ENCODE results near the gene GP2.

GP2 gene

DNA sequence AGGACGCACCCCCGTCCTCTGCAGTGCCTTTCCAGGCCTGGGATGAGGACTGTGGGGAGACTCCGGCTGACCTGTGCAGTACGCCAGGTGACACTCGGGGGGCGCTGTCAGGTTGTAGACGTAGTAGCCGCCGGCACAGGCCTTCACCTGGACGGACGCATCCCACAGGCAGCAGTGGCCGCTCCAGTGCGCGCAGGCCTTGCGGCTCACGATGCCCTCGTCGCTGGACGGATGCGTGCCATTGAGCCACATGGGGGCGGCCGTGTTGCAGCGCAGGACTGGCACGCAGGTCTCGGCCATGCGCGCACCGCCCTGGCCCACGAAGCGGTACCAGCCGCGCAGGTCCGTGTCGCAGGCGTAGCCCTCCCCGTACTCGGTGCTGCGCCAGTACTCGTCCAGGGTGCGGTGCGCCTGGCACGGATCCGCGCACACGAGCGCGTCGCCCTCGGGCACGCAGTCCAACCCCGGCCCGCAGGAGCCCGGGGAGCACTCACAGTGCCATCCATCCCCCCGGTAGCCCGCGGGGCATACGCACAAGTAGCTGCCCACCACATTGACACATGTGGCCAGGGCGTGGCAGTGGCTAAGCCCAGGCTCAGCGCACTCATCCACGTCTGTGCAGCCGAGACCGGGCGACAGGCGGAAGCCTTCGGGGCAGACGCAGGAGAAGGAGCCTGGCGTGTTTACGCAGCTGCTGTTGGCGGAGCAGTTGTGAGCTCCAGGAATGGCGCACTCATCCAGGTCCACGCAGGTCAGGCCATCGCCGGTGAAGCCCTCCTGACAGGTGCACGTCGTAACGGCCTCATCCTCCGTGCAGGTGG lies 21.3 kb upstream of the GP2 start:
- H4K20me1 ChIP-seq (ENCODE audit: insufficient read depth, low read length), result no peaks in the 10 kb centered on the region
- H3K36me3 ChIP-seq (ENCODE audit: insufficient read depth, low read length), result no peaks in the 10 kb centered on the region
- no peak for TF ChIP-seq EZH2 (IDR thresholded peaks at IDR 0.05; ENCODE audit: borderline replicate concordance, low read length)
- TF ChIP-seq, protein P1, sequence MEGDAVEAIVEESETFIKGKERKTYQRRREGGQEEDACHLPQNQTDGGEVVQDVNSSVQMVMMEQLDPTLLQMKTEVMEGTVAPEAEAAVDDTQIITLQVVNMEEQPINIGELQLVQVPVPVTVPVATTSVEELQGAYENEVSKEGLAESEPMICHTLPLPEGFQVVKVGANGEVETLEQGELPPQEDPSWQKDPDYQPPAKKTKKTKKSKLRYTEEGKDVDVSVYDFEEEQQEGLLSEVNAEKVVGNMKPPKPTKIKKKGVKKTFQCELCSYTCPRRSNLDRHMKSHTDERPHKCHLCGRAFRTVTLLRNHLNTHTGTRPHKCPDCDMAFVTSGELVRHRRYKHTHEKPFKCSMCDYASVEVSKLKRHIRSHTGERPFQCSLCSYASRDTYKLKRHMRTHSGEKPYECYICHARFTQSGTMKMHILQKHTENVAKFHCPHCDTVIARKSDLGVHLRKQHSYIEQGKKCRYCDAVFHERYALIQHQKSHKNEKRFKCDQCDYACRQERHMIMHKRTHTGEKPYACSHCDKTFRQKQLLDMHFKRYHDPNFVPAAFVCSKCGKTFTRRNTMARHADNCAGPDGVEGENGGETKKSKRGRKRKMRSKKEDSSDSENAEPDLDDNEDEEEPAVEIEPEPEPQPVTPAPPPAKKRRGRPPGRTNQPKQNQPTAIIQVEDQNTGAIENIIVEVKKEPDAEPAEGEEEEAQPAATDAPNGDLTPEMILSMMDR (IDR thresholded peaks at IDR 0.05; ENCODE audit: low read length), result no peak
- no peaks in the 10 kb centered on the region for H3K9me2 ChIP-seq (ENCODE audit: low read depth, low read length)
- H3F3A ChIP-seq (ENCODE audit: insufficient read depth, low read length), result no peaks in the 10 kb centered on the region
- H2AFZ ChIP-seq (ENCODE audit: low read length), result no peak overlapping the region
- H3K9me3 ChIP-seq (ENCODE audit: low read length), result no peaks in the 10 kb centered on the region
- H3K4me1 ChIP-seq (ENCODE audit: insufficient read depth, low read length, severe bottlenecking), result no peaks in the 10 kb centered on the region
- H3K9ac ChIP-seq (ENCODE audit: low read length), result no peak overlapping the region
- no peak overlapping the region for H3K27ac ChIP-seq (ENCODE audit: low read depth, low read length, poor library complexity, severe bottlenecking)
- no peaks in the 10 kb centered on the region for H3K27me3 ChIP-seq (ENCODE audit: insufficient read depth, low read length)
- H3K79me2 ChIP-seq (ENCODE audit: insufficient read depth, low read length), result no peaks in the 10 kb centered on the region
- no peak overlapping the region for H3K4me3 ChIP-seq (ENCODE audit: low read depth, low read length, poor library complexity, severe bottlenecking)
- no peak overlapping the region for H3K4me2 ChIP-seq (ENCODE audit: low read length)

DNA sequence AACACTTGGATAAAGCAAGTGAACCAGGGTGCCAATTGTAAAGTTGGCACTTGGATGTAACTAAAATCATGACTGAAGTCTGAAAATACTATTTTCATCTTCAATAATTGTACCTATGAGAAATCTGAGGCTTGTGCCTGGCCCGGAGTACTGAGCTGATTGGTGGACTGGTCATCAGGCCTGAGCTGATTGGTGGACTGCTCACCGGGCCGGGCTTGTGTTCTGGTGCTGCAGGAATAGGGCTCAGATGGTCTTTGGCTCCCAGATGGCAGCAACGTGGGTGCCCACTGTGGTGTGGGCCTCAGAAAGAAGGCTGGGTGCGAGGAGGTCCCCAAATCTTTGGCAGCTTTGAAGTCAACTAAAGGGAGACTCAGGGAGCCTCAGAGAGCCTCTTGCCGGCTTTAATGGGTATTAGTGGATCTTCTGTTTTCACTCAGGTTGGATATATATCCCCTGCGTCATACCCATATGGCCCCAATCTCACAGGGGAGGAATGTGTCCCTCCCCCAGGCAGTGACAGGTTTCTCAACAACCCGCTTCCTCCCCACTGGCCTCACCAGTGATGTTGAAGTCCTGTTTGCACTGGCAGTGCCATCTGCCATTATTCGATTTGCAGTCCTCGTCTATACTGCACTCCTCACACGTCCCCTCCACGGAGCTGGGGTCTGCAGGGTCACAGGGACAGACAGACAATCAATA lies 20.5 kb upstream of the GP2 start:
- no peaks in the 10 kb centered on the region for H3K79me2 ChIP-seq (ENCODE audit: insufficient read depth, low read length)
- H3K36me3 ChIP-seq (ENCODE audit: insufficient read depth, low read length), result no peaks in the 10 kb centered on the region
- no peaks in the 10 kb centered on the region for H3F3A ChIP-seq (ENCODE audit: insufficient read depth, low read length)
- H3K9me3 ChIP-seq (ENCODE audit: low read length), result no peaks in the 10 kb centered on the region
- H2AFZ ChIP-seq (ENCODE audit: low read length), result no peak overlapping the region
- no peak overlapping the region for H3K4me3 ChIP-seq (ENCODE audit: low read depth, low read length, poor library complexity, severe bottlenecking)
- no peak overlapping the region for H3K27ac ChIP-seq (ENCODE audit: low read depth, low read length, poor library complexity, severe bottlenecking)
- H3K4me1 ChIP-seq (ENCODE audit: insufficient read depth, low read length, severe bottlenecking), result no peaks in the 10 kb centered on the region
- TF ChIP-seq, protein P1 (IDR thresholded peaks at IDR 0.05; ENCODE audit: low read length), result no peak
- TF ChIP-seq EZH2 (IDR thresholded peaks at IDR 0.05; ENCODE audit: borderline replicate concordance, low read length), result no peak
- no peaks in the 10 kb centered on the region for H4K20me1 ChIP-seq (ENCODE audit: insufficient read depth, low read length)
- no peak overlapping the region for H3K4me2 ChIP-seq (ENCODE audit: low read length)
- H3K9ac ChIP-seq (ENCODE audit: low read length), result no peak overlapping the region
- H3K9me2 ChIP-seq (ENCODE audit: low read depth, low read length), result no peaks in the 10 kb centered on the region
- H3K27me3 ChIP-seq (ENCODE audit: insufficient read depth, low read length), result no peaks in the 10 kb centered on the region

DNA sequence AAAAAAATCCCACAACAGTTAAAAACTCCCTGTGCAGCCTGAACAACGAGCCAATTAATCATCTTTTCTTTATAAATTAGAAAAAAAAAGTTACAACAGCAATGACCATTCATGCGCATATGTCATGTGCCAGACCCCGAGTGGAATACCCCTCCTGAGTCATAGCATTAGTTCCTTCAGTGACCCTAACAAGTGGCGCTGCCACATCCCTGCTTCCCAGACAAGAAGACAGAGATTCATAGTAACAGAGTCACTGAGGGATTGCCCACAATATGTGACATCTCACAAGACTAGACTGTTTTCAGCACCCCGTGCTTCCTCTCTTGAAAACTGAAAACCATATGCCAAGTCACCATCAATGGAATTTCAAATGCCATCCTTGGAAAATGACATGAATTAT lies 17.3 kb upstream of the GP2 start:
- no peaks in the 10 kb centered on the region for H3K36me3 ChIP-seq (ENCODE audit: insufficient read depth, low read length)
- H4K20me1 ChIP-seq (ENCODE audit: insufficient read depth, low read length), result no peaks in the 10 kb centered on the region
- H3K4me1 ChIP-seq (ENCODE audit: insufficient read depth, low read length, severe bottlenecking), result no peaks in the 10 kb centered on the region
- TF ChIP-seq EZH2 (IDR thresholded peaks at IDR 0.05; ENCODE audit: borderline replicate concordance, low read length), result no peak
- TF ChIP-seq, protein P1 (IDR thresholded peaks at IDR 0.05; ENCODE audit: low read length), result no peak
- H3K4me2 ChIP-seq (ENCODE audit: low read length), result no peak overlapping the region
- H3K9me3 ChIP-seq (ENCODE audit: low read length), result no peaks in the 10 kb centered on the region
- H3K79me2 ChIP-seq (ENCODE audit: insufficient read depth, low read length), result no peaks in the 10 kb centered on the region
- H3K9ac ChIP-seq (ENCODE audit: low read length), result no peak overlapping the region
- H2AFZ ChIP-seq (ENCODE audit: low read length), result no peak overlapping the region
- no peaks in the 10 kb centered on the region for H3K9me2 ChIP-seq (ENCODE audit: low read depth, low read length)
- no peaks in the 10 kb centered on the region for H3K27me3 ChIP-seq (ENCODE audit: insufficient read depth, low read length)
- no peak overlapping the region for H3K27ac ChIP-seq (ENCODE audit: low read depth, low read length, poor library complexity, severe bottlenecking)
- no peaks in the 10 kb centered on the region for H3F3A ChIP-seq (ENCODE audit: insufficient read depth, low read length)
- no peak overlapping the region for H3K4me3 ChIP-seq (ENCODE audit: low read depth, low read length, poor library complexity, severe bottlenecking)

Data from OCI-LY1 (cell line).